PC-9 (cell line): ENCODE results near the gene BCL2L13. TPM values are rescaled to one million over a fixed set of nuclear protein-coding genes. Genes with fewer than 3 reads are reported as not detected.

Experiments used
- BruUV-seq: library from RNA; stranded (reverse); fragments of 400-500 nt; replicated peaks from 2 replicates; lab custom pipeline; 2021; lab: Mats Ljungman, UMichigan
- CTCF ChIA-PET: fragments of 300-600 bp; sonication (Branson Sonifier 250); formaldehyde crosslinking; loops from one replicate; lab custom pipeline; 2022; ENCODE audit warnings: antibody characterized with exemption; lab: Charles Lee
- POLR2A ChIA-PET: fragments of 300-600 bp; sonication (Branson Sonifier 250); formaldehyde crosslinking; loops from one replicate; lab custom pipeline; 2022; ENCODE audit warnings: antibody characterized with exemption; ENCODE audit not compliant: unreplicated experiment; lab: Charles Lee
- DNase-seq, 2 experiments: peaks; one replicate each; pipeline versions ENCODE4 v3.0.0 to v3.0.0-alpha.2; 2015 to 2022; ENCODE audit warnings: mixed read lengths in 1 of 2
- H2AFZ ChIP-seq: fragments of 200-600 bp; sonication (generic); 2 replicates; pipeline ENCODE4 v1.8.1; 2017; ENCODE audit warnings: antibody characterized with exemption
- H3F3A ChIP-seq: fragments of 200-600 bp; sonication (generic); 2 replicates; pipeline ENCODE4 v1.8.1; 2017; ENCODE audit warnings: antibody characterized with exemption, mild to moderate bottlenecking, low read depth; ENCODE audit not compliant: insufficient read depth
- H3K27ac ChIP-seq: fragments of 200-600 bp; sonication (generic); 2 replicates; pipeline ENCODE4 v1.6.1; 2016; ENCODE audit warnings: mixed run types
- H3K27me3 ChIP-seq: fragments of 200-600 bp; sonication (generic); 2 replicates; pipeline ENCODE4 v1.6.1; 2016; ENCODE audit warnings: low read depth, mixed run types; ENCODE audit not compliant: insufficient read depth
- H3K36me3 ChIP-seq: fragments of 200-600 bp; sonication (generic); 2 replicates; pipeline ENCODE4 v1.6.1; 2016; ENCODE audit warnings: low read depth, mixed run types
- H3K4me1 ChIP-seq: fragments of 200-600 bp; sonication (generic); replicated peaks from 2 replicates; pipeline ENCODE4 v1.6.1; 2016; ENCODE audit warnings: mixed run types; ENCODE audit not compliant: insufficient read depth
- H3K4me2 ChIP-seq: fragments of 200-600 bp; sonication (generic); 2 replicates; pipeline ENCODE4 v1.6.1; 2017; ENCODE audit warnings: mixed run types
- H3K4me3 ChIP-seq: fragments of 200-600 bp; sonication (generic); 2 replicates; pipeline ENCODE4 v1.6.1; 2016; ENCODE audit warnings: mixed run types
- H3K79me2 ChIP-seq: fragments of 200-600 bp; sonication (generic); 2 replicates; pipeline ENCODE4 v1.6.1; 2017; ENCODE audit warnings: low read depth, mixed run types
- H3K9me2 ChIP-seq: fragments of 200-600 bp; sonication (generic); 2 replicates; pipeline ENCODE4 v1.8.1; 2017; ENCODE audit warnings: mild to moderate bottlenecking; ENCODE audit not compliant: insufficient read depth
- H3K9me3 ChIP-seq: fragments of 200-600 bp; sonication (generic); 2 replicates; pipeline ENCODE4 v1.8.1; 2016; ENCODE audit warnings: low read depth; ENCODE audit not compliant: insufficient read depth
- H4K20me1 ChIP-seq: fragments of 200-600 bp; sonication (generic); 2 replicates; pipeline ENCODE4 v1.8.1; 2017; ENCODE audit not compliant: insufficient read depth
- CTCF ChIP-seq: fragments of 200-600 bp; sonication (generic); conservative IDR thresholded peaks from 2 replicates; pipeline ENCODE4 v1.6.1; 2017; ENCODE audit warnings: mixed run types, antibody characterized with exemption, mild to moderate bottlenecking, moderate library complexity
- EZH2 ChIP-seq: fragments of 200-600 bp; sonication (generic); IDR thresholded peaks from 2 replicates; pipeline ENCODE4 v1.8.0; 2017; ENCODE audit warnings: antibody characterized with exemption, low read depth
- intact Hi-C: fragments of 100-400 bp; cut with micrococcal nuclease; formaldehyde crosslinking; loops from one replicate; pipeline ENCODE4 v1.10.0; 2022; ENCODE audit not compliant: unreplicated experiment
- total RNA-seq: library from RNA; stranded (reverse); gene quantifications from 2 replicates; pipeline ENCODE4 v1.2.3, GENCODE V29; 2021

The BCL2L13 gene
- total RNA-seq, 1 experiment from 2014 or later = 43.1 TPM

GRCh38 chr22:17728786-17729185 is 90.2 kb downstream of the BCL2L13 start:
- intact Hi-C loops = no loop called here
- Histone ChIP-seq H4K20me1 (no peaks in the 10 kb centered on the region), H3F3A (no peaks in the 10 kb centered on the region), H3K27me3 (no peaks in the 10 kb centered on the region), H3K9me2 (no peaks in the 10 kb centered on the region), H3K4me1 (no peaks in the 10 kb centered on the region), H3K27ac (no peak overlapping the region), H3K4me3 (no peak overlapping the region), H3K9me3 (no peaks in the 10 kb centered on the region), H3K4me2 (no peak overlapping the region), H3K36me3 (no peaks in the 10 kb centered on the region), H3K79me2 (no peaks in the 10 kb centered on the region), H2AFZ (no peak overlapping the region)
- no peak for TF ChIP-seq CTCF
- no peak for TF ChIP-seq EZH2
- BruUV-seq = no TSS peak
- no peak for DNase-seq
- ChIA-PET CTCF (no interaction called here), POLR2A (no interaction called here)

- intact Hi-C loops = no loop called here
- no peak overlapping the region for H3K4me3 ChIP-seq
- no peaks in the 10 kb centered on the region for H3K27me3 ChIP-seq
- no peaks in the 10 kb centered on the region for H3F3A ChIP-seq
- TF ChIP-seq EZH2 = no peak
- TF ChIP-seq CTCF = no peak
- H3K4me1 ChIP-seq = no peaks in the 10 kb centered on the region
- no peak for DNase-seq
- CTCF ChIA-PET = no interaction called here
- no TSS peak for BruUV-seq
- H3K9me2 ChIP-seq = no peaks in the 10 kb centered on the region
- POLR2A ChIA-PET = no interaction called here
- H3K36me3 ChIP-seq = no peaks in the 10 kb centered on the region
- no peak overlapping the region for H3K27ac ChIP-seq
- H4K20me1 ChIP-seq = no peaks in the 10 kb centered on the region
- no peaks in the 10 kb centered on the region for H3K9me3 ChIP-seq
- no peak overlapping the region for H3K4me2 ChIP-seq
- no peak overlapping the region for H2AFZ ChIP-seq
- H3K79me2 ChIP-seq = no peaks in the 10 kb centered on the region
Measured at GRCh38 chr22:17729561-17729960, 91.0 kb downstream of the BCL2L13 start.

GRCh38 chr22:17732251-17732854 is 93.8 kb downstream of the BCL2L13 start:
- H3K4me1 ChIP-seq = no peaks in the 10 kb centered on the region
- no peaks in the 10 kb centered on the region for H3K79me2 ChIP-seq
- H3F3A ChIP-seq = no peaks in the 10 kb centered on the region
- no peaks in the 10 kb centered on the region for H3K9me2 ChIP-seq
- no peaks in the 10 kb centered on the region for H4K20me1 ChIP-seq
- CTCF ChIA-PET = interaction anchor here (0.5 kb wide), 1 partner anchor 10 kb away, joined by 12 read pairs; no protein-coding TSS in a partner anchor
- H3K9me3 ChIP-seq = no peaks in the 10 kb centered on the region
- no peak for DNase-seq
- H3K4me2 ChIP-seq = no peak overlapping the region
- no peak overlapping the region for H3K27ac ChIP-seq
- no TSS peak for BruUV-seq
- no peaks in the 10 kb centered on the region for H3K36me3 ChIP-seq
- POLR2A ChIA-PET = no interaction called here
- no peaks in the 10 kb centered on the region for H3K27me3 ChIP-seq
- intact Hi-C loops = no loop called here
- no peak overlapping the region for H2AFZ ChIP-seq
- no peak overlapping the region for H3K4me3 ChIP-seq
- TF ChIP-seq CTCF = no peak
- TF ChIP-seq EZH2 = no peak
